Measurements from ENCODE around the gene MEIS2.

GRCh38 chr15:36893276-36893675, 207.1 kb downstream of the MEIS2 start:
- TF ChIP-seq CTCF (IDR thresholded peaks at IDR 0.05) (no peak), POLR2A (IDR thresholded peaks at IDR 0.05) (no peak)
